CD4-positive, alpha-beta T cell (primary cell): Measurements from ENCODE around the gene CABP2. TPM values are rescaled to one million over a fixed set of nuclear protein-coding genes. Genes with fewer than 3 reads are reported as not detected.

Experiments
- ATAC-seq: fragments of 200-7000 bp; cut with Tn5 transposase; one replicate; pipeline ENCODE4 v1.10.0; 2022; ENCODE audit warnings: mild to moderate bottlenecking; ENCODE audit not compliant: poor library complexity
- CTCF ChIA-PET: fragments of 350-600 bp; sonication (Branson Sonifier 250); formaldehyde crosslinking; loops from one replicate; lab custom pipeline; 2021; ENCODE audit warnings: antibody characterized with exemption, inconsistent platforms; lab: Charles Lee
- POLR2A ChIA-PET: fragments of 350-600 bp; sonication (Branson Sonifier 250); formaldehyde crosslinking; loops from one replicate; lab custom pipeline; 2021; ENCODE audit warnings: antibody characterized with exemption, inconsistent platforms; lab: Charles Lee
- DNase-seq, 14 experiments: peaks; one replicate each; pipeline ENCODE4 v3.0.0-alpha.2; 2013 to 2020; ENCODE audit warnings: mixed read lengths in 2 of 14
- H3K27ac ChIP-seq, 2 donors: one replicate each; pipeline versions ENCODE4 v1.5.1 to v1.7.0; 2013; ENCODE audit warnings: low read length in 2 of 2, low read depth in 1 of 2, mild to moderate bottlenecking in 1 of 2
- H3K27me3 ChIP-seq, 2 experiments: 1 replicate in 1 of 2; 2 replicates in 1 of 2; pipeline versions ENCODE4 v1.6.1 to v1.7.0; 2013; ENCODE audit warnings: low read length in 2 of 2, control low read depth in 1 of 2, mild to moderate bottlenecking in 1 of 2, moderate library complexity in 1 of 2; ENCODE audit not compliant: insufficient read depth in 2 of 2, control insufficient read depth in 1 of 2
- H3K36me3 ChIP-seq: one replicate; pipeline ENCODE4 v1.6.1; 2013; ENCODE audit warnings: low read length, control low read depth; ENCODE audit not compliant: insufficient read depth
- H3K4me1 ChIP-seq: one replicate; pipeline ENCODE4 v1.6.1; 2013; ENCODE audit warnings: low read length, control low read depth; ENCODE audit not compliant: insufficient read depth
- H3K4me3 ChIP-seq: one replicate; pipeline ENCODE4 v1.5.1; 2013; ENCODE audit warnings: mild to moderate bottlenecking, low read length, moderate library complexity
- H3K9me3 ChIP-seq, 2 experiments: 1 replicate in 1 of 2; 2 replicates in 1 of 2; pipeline versions ENCODE4 v1.6.1 to v1.7.0; 2013; ENCODE audit warnings: low read length in 2 of 2, mild to moderate bottlenecking in 2 of 2, control low read depth in 1 of 2, moderate library complexity in 1 of 2; ENCODE audit not compliant: control insufficient read depth in 1 of 2, insufficient read depth in 1 of 2
- H3K27ac Mint-ChIP-seq: one replicate; pipeline ENCODE4 v1.8.0; 2020; ENCODE audit warnings: mixed read lengths
- H3K27me3 Mint-ChIP-seq: one replicate; pipeline ENCODE4 v1.8.0; 2021; ENCODE audit warnings: mixed read lengths
- H3K36me3 Mint-ChIP-seq: one replicate; pipeline ENCODE4 v1.8.0; 2021; ENCODE audit warnings: low read depth, mixed read lengths
- H3K4me1 Mint-ChIP-seq: one replicate; pipeline ENCODE4 v1.8.0; 2021; ENCODE audit warnings: low read depth, mixed read lengths
- H3K4me3 Mint-ChIP-seq: one replicate; pipeline ENCODE4 v1.8.0; 2020; ENCODE audit warnings: mild to moderate bottlenecking, mixed read lengths
- H3K9me3 Mint-ChIP-seq: one replicate; pipeline ENCODE4 v1.8.0; 2020; ENCODE audit warnings: mixed read lengths
- CTCF ChIP-seq: fragments of 200-600 bp; IDR thresholded peaks from one replicate; pipeline ENCODE4 v1.8.0; 2022; ENCODE audit warnings: antibody characterized with exemption, mild to moderate bottlenecking
- intact Hi-C, 2 experiments: fragments of 100-400 bp; cut with DNase I in 1 of 2; cut with micrococcal nuclease in 1 of 2; formaldehyde crosslinking; loops; one replicate each; pipeline versions ENCODE4 v1.15.1 to v1.9.0; 2023 to 2025; cut with DNase I, micrococcal nuclease
- total RNA-seq, 174 experiments: library from RNA in 2 of 174; stranded (reverse) in 2 of 174; gene quantifications; one replicate each; pipeline ENCODE4 v1.2.3 and lab custom pipeline; 2021 to 2026

The CABP2 gene
- total RNA-seq, 2 experiments from 2014 or later: not detected

DNA sequence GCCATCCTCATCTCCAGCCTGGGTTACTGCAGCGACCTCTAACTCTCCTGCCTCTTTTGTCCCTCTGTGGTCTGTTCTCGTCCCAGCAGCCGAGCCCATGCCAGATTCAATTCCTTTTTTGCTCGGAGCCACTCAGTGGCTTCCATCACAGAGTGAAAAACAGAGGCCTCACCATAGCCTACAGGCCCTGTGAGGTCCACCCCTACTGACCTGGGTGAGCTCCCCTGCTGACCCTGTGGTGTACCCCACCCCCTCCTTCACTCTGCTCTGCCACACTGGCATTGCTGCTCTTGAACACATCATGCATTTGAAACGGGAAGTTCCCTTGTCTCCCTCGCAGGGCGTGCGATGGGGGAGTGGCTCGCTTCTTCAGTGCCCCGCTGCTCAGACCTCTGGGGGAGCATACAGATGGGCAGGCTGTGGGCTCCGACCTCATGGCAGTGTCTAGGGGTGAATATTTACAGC is 38.4 kb downstream of the CABP2 start:
- POLR2A ChIA-PET: interaction anchor here (0.6 to 5.5 kb wide), 16 partner anchors 11 to 133 kb away, joined by 3 to 110 read pairs (median 10); partner anchors contain the start of genes CDK2AP2, PITPNM1, PPP1CA and PTPRCAP
- ATAC-seq: peak; percentile 4
- DNase-seq: peak in 11 of 14 experiments; percentile 32 to 82 (median 56)
- Mint-ChIP-seq H3K27me3 (no peaks in the 10 kb centered on the region), H3K36me3 (peaks cover 58% of the 10 kb centered on the region), H3K9me3 (no peaks in the 10 kb centered on the region), H3K4me3 (peak overlapping the region; percentile 91), H3K27ac (peak overlapping the region; percentile 95), H3K4me1 (peaks cover 70% of the 10 kb centered on the region)
- intact Hi-C loops: loop anchor here in 1 of 2 experiments (1.0 to 10.0 kb wide), 4 partner anchors 16 to 200 kb away; partner anchors contain the start of genes ANKRD13D, CARNS1, PTPRCAP and TMEM134
- Histone ChIP-seq H3K27me3 (no peaks in the 10 kb centered on the region), H3K4me1 (peaks cover 78% of the 10 kb centered on the region), H3K9me3 (no peaks in the 10 kb centered on the region), H3K4me3 (peak overlapping the region; percentile 80), H3K36me3 (peaks cover 30% of the 10 kb centered on the region), H3K27ac (peak overlapping the region; percentile 90)
- TF ChIP-seq CTCF: no peak
- CTCF ChIA-PET: interaction anchor here (0.9 to 1.4 kb wide), 2 partner anchors 16 to 21 kb away, joined by 3 read pairs; partner anchors contain the start of genes PITPNM1 and TMEM134

DNA sequence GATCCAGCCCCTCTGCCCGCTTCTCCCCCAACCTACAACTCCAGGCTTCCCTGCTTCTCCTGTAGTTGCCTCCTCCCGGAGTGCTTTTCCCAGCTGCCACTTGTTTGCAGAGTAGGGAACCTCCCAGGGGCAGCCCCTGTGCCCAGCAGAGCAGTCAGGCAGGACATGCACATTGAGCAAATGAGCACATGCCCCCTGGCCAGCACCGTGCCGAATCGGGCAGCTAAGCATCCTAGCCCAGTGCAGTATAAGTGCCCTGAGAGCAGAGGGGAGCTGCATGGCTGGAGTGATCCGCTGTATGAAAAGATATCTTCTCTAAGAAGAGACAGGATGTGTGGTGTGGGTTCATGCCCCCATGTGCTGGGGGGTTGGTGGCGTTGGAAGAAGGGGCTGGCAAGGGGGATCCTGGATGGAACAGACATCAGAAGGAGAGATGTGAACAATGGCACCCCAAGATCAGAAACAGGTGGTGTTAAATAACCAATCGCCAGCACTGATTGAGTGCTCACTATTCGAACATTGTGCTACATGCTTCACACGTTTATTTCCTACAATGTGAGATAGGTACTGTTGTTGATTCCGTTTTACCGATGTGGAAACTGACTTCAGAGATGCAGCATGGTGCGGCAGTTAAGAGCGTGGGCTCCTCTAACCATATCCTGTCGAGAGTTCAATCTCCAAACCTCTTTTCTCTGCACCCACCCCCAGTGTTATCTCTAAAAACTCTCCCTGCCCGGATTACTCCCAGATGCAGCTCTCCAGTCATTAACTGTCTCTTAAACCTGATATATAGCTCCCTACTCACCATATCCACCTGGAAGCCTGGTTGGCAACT is 39.2 kb downstream of the CABP2 start:
- no peak for TF ChIP-seq CTCF
- peak overlapping the region; percentile 80 for H3K4me3 ChIP-seq
- H3K4me1 ChIP-seq: peaks cover 72% of the 10 kb centered on the region
- H3K9me3 ChIP-seq: no peaks in the 10 kb centered on the region
- ChIA-PET POLR2A (interaction anchor here (0.6 to 5.5 kb wide), 26 partner anchors 9 to 213 kb away, joined by 3 to 110 read pairs (median 7); partner anchors contain the start of genes PITPNM1, POLD4, PPP1CA and PTPRCAP), CTCF (interaction anchor here (0.9 to 1.9 kb wide), 4 partner anchors 15 to 95 kb away, joined by 3 to 8 read pairs (median 3); partner anchors contain the start of genes PITPNM1, PPP1CA and TMEM134)
- ATAC-seq (peak; percentile 52), DNase-seq (peak in 8 of 14 experiments; percentile 34 to 90 (median 57))
- H3K36me3 ChIP-seq: peaks cover 22% of the 10 kb centered on the region
- H3K27ac ChIP-seq: peak overlapping the region; percentile 90
- Mint-ChIP-seq H3K9me3 (no peaks in the 10 kb centered on the region), H3K36me3 (peaks cover 52% of the 10 kb centered on the region), H3K4me1 (peaks cover 64% of the 10 kb centered on the region), H3K4me3 (peak overlapping the region; percentile 91), H3K27me3 (no peaks in the 10 kb centered on the region), H3K27ac (peak overlapping the region; percentile 95)
- intact Hi-C loops: loop anchor here (1.0 to 10.0 kb wide), 6 partner anchors 15 to 199 kb away; partner anchors contain the start of genes ANKRD13D (in 1 of the 2), CARNS1 (in 1 of the 2), PTPRCAP (in 1 of the 2) and TMEM134 (in 1 of the 2)
- H3K27me3 ChIP-seq: no peaks in the 10 kb centered on the region
